ENCODE results near the gene CUL4A.
"Not testable (repeated sequence)": the region's sequence is repeated elsewhere in the genome, so short reads cannot be mapped to it uniquely, and the experiment has no call there.

The CUL4A gene

DNA sequence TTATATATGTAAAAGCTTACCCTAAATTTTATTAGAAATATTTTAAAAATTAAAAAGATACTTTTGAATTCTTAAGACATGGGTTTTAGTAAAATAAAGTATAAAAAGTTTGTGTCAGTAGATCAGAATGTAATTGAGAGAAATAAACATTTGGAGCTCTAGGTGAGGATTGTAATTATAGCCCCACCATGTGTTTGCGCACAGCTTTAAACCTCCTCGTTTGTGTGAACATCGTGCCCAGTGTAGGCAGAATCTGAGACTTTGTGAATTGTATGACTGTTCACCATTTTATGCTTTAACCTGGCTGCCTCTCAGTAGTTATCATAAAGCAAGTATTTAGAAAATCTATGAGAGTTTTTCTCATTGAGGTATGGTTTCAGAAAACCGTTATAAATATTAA lies 29.1 kb downstream of the CUL4A start:
- DNase-seq (ENCODE audit: low read depth in 3 of 3): no peak

- no peak for DNase-seq (ENCODE audit: low read depth in 3 of 3)
Observed at GRCh38 chr13:113239357-113239756, 29.9 kb downstream of the CUL4A start.

- DNase-seq (ENCODE audit: low read depth in 3 of 3): no peak
Observed at GRCh38 chr13:113239986-113240385, 30.6 kb downstream of the CUL4A start.

DNA sequence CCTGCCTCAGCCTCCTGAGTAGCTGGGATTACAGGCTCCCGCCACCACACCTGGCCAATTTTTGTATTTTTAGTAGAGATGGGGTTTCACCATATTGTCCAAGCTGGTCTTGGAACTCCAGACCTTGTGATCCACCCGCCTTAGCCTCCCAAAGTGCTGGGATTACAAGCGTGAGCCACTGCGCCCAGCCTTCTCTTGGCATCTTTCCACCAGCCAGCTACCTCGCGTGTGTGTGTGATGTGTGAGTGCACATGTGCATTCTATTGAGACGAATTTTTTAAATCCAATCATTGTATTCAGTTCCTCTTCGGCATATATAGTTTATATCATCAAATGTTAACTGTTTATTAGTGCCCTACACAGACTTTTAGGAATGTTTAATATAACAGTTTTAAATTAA lies 32.2 kb downstream of the CUL4A start:
- not testable (repeated sequence) for DNase-seq (ENCODE audit: low read depth in 3 of 3)

- DNase-seq (ENCODE audit: low read depth in 3 of 3): no peak
Observed at GRCh38 chr13:113243847-113244246, 34.4 kb downstream of the CUL4A start.

DNA sequence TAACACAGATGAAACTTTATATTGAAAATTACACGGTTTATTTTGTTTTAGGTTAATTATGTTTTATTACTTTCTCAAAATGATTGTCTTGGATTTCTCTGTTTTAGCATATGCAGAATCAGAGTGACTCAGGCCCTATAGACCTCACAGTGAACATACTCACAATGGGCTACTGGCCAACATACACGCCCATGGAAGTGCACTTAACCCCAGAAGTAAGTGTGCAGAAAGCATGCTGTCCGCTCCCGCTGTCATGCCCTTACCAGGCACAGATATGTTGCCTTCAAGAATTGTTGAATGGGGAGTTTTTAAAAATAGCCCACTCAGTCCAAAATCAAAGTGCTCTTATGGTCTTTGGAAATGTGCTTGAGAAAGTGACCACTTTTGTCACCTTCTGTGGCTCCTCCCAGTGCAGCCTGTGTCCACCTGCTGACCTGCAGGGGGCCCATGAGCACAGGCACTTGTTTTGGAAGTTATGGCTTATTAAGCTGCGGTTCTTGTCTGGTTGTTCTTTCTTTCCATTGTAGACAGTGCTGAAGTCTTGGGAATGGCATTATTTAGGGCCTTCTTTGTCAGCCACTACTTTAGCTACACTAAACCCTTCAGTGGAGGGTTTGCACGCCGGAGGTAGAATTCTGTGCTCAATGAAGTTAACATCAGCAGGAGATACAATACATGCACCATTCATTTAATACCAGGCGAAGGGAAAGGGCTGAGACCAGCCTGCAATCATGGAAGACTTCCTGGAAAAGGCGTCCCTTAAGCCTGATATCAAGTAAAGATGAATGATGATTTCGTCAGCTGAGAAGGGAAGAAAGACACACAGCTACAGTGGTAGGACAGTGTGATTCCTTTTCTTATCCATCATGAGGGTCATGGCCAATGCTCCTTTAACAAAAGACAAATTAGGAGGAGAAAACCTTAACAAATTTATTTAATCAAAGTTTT lies 36.7 kb downstream of the CUL4A start:
- DNase-seq (ENCODE audit: low read depth in 3 of 3): no peak

DNA sequence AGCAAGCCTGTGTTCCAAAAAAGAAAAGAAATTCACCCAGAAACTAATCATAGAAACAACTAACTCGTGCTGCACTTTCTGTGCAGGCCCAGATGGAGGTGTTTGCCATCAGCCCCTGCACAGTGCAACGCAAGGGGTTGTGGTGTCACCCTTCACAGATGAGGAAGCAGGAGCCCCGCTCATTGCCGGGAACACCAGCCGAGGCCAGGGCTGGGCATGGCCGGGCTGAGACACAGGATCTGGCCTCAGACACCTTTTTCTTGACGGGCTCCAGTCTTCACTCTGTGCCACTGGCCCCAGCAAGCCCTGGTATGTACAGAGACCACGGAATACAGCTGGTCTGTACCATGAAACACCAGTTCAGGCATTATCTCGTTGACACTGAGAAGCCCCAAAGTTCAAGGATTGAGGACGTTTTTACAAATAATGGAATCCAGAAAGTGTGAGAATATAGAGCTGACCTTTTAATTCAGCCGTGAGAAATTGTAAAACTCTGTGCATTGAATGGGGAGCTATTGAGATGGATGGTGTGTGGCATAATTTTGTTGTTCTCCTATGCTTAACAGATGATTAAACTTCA lies 43.2 kb downstream of the CUL4A start:
- DNase-seq (ENCODE audit: low read depth in 3 of 3): no peak

DNA sequence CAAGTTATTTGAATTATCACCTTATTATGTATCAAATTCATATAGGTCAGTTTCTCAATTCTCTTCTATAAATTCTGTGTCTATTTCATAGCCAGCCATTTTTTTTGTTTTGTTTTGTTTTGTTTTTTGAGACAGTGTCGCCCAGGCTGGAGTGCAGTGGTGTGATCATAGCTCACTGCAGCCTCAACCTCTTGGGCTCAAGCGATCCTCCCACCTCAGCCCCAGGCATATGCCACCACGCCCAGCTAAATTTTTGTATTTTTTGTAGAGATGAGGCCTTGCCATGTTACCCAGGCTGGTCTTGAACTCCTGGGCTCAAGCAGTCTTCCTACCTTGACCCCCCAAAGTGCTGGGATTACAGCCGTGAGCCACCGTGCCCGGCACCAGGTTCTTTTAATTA lies 48.5 kb downstream of the CUL4A start:
- DNase-seq (ENCODE audit: low read depth in 3 of 3): not testable (repeated sequence)

DNA sequence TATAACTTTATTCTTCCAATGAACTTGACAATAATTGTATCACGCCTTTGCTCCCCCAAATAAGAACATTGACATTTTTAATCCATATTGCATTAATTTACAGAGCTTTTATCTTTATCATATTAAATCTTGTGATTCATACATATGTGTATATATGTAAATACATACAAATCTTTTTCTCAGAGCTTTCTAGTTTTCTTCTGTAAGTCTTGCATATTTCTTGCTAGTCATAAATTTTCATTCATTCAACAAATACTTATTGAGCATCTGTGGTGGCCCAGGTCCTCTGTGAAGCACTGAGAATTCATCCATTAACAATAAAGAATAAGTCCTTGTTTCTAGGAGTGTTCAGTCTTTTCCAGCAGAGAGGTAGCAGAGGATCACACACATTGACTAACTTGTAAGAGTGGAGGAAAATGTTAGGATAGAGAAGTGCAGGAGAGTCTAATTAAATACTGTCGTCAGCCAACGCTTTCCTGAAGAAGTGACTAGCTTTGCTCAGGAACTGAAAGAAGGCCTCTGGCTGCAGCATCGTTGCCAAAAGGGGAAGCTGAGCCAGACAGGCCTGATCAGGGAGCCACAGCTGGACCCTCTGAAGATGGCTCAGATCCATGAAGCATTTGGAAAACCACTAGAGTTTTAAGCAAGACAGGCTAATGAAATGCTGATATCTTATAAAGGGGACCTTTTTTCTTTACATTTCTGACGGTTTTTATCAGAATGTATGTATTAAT lies 49.1 kb downstream of the CUL4A start:
- no peak for DNase-seq (ENCODE audit: low read depth in 3 of 3)

- DNase-seq (ENCODE audit: low read depth in 3 of 3): no peak
Observed at GRCh38 chr13:113260996-113261395, 51.6 kb downstream of the CUL4A start.

DNA sequence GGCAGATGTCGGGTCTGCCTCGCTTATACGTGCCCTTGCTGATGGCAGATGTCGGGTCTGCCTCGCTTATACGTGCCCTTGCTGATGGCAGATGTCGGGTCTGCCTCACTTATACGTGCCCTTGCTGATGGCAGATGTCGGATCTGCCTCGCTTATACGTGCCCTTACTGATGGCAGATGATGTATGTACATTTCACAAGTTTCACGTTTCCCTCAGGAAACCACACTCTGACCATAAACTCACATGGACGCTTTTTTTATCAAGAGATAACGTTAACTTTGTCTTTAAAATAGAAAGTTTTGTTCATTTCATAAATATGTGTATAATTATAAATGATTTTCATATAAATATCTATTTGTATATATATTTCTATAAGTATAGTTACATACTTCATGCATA lies 53.6 kb downstream of the CUL4A start:
- not testable (repeated sequence) for DNase-seq (ENCODE audit: low read depth in 3 of 3)

DNA sequence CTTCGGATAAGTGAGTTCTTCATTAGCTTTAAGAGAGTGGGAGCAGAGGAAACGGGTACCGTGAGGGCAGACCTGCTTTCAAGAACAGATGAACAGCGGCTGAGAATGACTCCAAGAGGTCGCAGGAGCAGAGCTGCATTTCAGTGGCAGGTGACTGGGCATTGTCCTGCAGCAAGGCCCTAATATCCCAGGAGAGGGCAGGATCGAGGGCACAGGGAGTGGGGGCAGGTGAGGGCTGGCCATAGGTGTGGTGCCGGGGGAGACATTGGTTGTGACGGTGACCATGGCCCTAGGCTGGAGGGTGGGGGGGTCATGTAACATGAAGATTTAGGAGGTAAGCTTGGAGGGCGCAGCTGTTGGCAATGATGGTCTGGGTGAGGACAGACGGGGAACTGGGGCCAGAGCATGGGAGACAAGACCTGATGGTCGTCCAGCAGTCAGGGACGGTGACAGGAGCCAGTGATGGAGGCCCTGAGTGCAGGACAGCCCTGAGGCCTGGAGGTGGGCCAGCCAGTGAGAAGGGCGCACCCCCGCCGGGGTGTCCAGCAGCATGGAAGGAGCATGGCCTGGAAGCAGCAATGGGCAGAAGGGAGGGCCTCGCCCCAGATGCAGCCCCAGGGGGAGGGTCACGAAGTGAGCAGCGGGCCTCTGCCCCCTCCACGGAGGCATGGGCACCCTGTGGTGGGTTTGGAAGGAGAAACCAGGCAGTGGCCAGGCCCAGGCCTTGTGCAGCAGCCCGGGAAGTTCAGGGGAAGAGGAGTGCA lies 58.4 kb downstream of the CUL4A start:
- no peak for DNase-seq (ENCODE audit: low read depth in 3 of 3)

DNA sequence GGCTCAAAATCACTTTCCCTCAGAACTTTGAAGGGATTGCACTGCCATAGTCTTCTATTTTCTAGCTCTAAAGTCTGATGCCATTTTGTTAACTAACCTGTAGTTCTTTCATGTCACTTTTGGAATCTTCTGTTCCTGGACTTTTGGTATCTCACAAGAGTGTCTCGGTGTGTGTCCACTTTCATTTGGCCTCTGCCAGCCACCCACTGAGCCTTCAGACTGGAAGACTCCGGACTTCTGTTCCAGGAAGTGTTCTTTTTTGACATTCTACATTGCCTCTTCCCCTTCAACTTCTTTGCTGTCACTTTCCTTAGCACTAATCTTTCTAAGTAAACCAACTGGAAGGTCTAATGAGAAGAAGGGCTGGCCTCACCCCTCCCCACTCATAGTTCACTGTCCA lies 62.6 kb downstream of the CUL4A start:
- no peak for DNase-seq (ENCODE audit: low read depth in 3 of 3)

DNA sequence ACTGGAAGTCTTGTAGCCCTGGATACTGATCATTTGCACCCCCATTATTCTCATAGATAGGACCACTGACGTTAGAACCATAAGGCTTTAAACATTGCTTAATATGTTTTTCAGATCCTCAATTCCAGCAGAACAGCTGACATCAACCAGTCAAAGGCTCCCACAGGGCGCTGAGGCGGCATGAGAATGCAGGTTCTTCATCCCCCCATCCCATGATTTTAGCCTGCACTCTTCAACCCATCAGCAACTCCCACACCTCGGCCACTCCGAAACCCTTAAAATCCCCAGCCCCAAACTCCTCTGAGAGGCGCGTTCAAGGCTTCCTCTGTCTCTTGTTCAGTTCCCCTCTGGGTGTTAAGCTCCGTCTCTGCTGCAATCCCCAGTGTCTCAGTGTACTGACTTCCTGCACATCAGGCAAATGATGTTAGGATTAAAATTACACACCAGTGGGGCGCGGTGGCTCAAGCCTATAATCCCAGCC lies 63.3 kb downstream of the CUL4A start:
- no peak for DNase-seq (ENCODE audit: low read depth in 3 of 3)

- DNase-seq (ENCODE audit: low read depth in 3 of 3): no peak
Observed at GRCh38 chr13:113273321-113273720, 63.9 kb downstream of the CUL4A start.

GRCh38 chr13:113273851-113274590 lies 64.6 kb downstream of the CUL4A start:
- DNase-seq (ENCODE audit: low read depth in 3 of 3): no peak

DNA sequence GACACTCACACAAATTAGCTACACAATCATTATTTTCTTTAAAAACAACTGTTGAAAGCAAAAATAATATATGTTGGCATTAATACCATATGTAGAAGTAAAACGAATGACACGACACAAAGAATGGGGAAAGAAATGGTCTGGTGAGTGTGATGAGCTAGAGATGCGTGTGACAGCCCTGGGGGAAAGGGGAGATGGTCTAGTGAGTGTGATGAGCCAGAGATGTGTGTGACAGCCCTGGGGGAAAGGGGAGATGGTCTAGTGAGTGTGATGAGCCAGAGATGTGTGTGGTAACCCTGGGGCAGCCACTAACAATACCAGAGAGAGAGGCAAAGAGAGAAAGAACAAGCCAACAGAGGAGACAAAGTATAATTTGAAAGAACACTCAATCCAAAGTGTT lies 65.3 kb downstream of the CUL4A start:
- no peak for DNase-seq (ENCODE audit: low read depth in 3 of 3)

GRCh38 chr13:113275387-113275786 lies 66.0 kb downstream of the CUL4A start:
- DNase-seq (ENCODE audit: low read depth in 3 of 3): no peak

- no peak for DNase-seq (ENCODE audit: low read depth in 3 of 3)
Observed at GRCh38 chr13:113280126-113280525, 70.7 kb downstream of the CUL4A start.

DNA sequence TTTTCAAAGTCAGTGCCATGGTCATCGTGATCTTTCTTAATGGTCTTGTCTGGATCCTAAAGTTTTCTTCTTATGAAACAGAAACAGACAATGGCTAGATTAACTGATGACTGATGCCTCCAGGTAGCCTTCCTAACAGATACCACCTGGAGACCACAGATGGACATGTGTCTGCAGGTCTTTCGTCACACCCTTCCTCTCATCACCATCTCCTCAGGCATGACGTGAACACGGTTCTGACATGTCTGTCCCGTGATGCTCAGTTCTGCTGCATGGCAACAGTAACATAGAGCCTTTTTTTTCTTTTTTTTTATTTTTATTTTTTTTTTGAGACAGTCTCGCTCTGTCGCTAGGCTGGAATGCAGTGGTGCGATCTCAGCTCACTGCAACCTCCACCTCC lies 74.5 kb downstream of the CUL4A start:
- DNase-seq (ENCODE audit: low read depth in 3 of 3): no peak

DNA sequence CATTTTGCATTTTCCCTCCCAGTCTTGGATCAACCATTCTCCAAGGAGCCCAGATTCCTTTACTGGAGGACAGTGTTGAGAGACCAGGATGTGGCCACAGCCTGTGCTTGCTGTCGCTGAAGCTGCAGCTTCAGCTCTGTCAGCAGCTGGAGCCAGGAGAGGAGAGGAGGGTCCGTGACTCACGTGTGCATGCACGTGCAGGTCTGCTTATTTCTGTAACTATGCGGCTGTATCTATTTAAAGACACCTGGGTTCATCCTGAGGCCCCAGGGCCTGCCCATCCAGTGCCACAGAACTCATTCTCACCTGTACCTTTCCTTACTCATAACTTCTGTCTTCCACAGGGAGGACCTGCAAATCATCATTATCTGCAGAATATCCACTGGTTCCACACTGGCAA lies 79.5 kb downstream of the CUL4A start:
- DNase-seq (ENCODE audit: low read depth in 3 of 3): no peak
